ENCODE measurements around the gene ATG12. TPM values are rescaled to one million over a fixed set of nuclear protein-coding genes. Genes with fewer than 3 reads are reported as not detected.

Gene ATG12
- total RNA-seq, 4 donors from 2014 or later = 37.1 to 46.1 (median 41.8) TPM

DNA sequence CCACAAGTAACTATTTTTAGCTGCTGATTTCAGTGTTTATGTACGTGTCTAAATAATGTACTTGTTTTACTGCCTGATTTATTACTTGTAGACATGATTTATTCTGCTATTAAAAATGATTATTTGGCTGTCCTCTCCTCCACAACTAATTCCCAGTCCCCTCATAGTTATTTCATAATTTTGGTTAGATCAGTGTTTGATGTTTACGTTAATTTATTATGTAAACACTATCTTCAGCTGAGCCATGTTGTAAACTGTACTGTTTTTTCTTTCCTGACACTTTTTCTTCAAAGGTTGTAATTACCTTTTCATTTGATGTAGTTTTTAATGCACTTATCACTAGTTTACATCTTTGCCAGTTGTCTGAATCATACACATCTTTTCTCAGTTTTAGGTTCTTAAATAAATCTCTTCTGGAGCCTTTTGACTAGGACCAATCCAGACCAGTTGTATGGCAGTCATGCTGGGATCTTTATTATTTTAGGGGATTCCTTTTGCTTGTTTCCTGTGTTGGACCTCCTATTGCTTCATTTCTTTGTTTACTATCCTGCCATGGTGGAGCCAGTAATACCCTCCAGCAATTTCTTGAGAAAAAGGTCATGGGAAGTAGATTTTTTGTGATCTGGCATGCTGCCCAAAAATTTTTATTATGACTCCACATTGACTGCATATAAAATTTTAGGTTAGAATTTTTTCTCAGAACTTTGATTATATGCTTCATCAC is 16.4 kb upstream of the ATG12 start:
- peaks cover 0 to 24% (median 0%) of the 10 kb centered on the region in 4 donors for H3K4me1 ChIP-seq
- H3K27me3 ChIP-seq = no peaks in the 10 kb centered on the region
- no peak overlapping the region for H3K4me3 ChIP-seq
- TF ChIP-seq, protein P1, sequence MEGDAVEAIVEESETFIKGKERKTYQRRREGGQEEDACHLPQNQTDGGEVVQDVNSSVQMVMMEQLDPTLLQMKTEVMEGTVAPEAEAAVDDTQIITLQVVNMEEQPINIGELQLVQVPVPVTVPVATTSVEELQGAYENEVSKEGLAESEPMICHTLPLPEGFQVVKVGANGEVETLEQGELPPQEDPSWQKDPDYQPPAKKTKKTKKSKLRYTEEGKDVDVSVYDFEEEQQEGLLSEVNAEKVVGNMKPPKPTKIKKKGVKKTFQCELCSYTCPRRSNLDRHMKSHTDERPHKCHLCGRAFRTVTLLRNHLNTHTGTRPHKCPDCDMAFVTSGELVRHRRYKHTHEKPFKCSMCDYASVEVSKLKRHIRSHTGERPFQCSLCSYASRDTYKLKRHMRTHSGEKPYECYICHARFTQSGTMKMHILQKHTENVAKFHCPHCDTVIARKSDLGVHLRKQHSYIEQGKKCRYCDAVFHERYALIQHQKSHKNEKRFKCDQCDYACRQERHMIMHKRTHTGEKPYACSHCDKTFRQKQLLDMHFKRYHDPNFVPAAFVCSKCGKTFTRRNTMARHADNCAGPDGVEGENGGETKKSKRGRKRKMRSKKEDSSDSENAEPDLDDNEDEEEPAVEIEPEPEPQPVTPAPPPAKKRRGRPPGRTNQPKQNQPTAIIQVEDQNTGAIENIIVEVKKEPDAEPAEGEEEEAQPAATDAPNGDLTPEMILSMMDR (IDR thresholded peaks at IDR 0.05) = no peak
- TF ChIP-seq POLR2A (IDR thresholded peaks at IDR 0.05) = no peak
- H3K36me3 ChIP-seq = no peaks in the 10 kb centered on the region
- H3K27ac ChIP-seq = peak overlapping the region in 1 of 4 donors; percentile 29
- no peak for DNase-seq
- no peaks in the 10 kb centered on the region for H3K9me3 ChIP-seq

DNA sequence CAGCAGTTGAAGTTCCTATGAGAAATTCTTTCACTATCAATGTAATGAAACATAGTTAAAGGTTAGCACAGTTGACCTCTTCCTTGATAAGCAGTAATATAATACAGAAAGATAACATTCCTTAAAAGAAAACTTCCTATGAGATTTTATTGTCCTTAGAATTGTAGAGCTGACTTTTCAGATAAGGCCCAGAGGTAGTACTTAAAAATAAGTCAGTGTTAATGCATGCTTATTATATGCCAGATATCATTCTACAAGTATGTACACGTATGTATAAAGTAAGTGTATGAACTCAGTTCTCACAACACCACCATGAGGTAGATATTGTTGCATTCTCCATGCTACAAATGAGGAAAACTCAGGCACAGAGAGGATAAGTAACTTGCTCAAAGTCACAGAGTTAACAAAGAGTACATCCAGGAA is 15.7 kb upstream of the ATG12 start:
- H3K4me1 ChIP-seq = peaks cover 0 to 24% (median 0%) of the 10 kb centered on the region in 4 donors
- TF ChIP-seq, protein P1 (IDR thresholded peaks at IDR 0.05) = peak in 1 of 6 experiments; percentile 10
- TF ChIP-seq POLR2A (IDR thresholded peaks at IDR 0.05) = no peak
- no peak overlapping the region for H3K4me3 ChIP-seq
- no peak for DNase-seq
- H3K27me3 ChIP-seq = no peaks in the 10 kb centered on the region
- no peaks in the 10 kb centered on the region for H3K9me3 ChIP-seq
- no peaks in the 10 kb centered on the region for H3K36me3 ChIP-seq
- peak overlapping the region in 1 of 4 donors; percentile 29 for H3K27ac ChIP-seq

DNA sequence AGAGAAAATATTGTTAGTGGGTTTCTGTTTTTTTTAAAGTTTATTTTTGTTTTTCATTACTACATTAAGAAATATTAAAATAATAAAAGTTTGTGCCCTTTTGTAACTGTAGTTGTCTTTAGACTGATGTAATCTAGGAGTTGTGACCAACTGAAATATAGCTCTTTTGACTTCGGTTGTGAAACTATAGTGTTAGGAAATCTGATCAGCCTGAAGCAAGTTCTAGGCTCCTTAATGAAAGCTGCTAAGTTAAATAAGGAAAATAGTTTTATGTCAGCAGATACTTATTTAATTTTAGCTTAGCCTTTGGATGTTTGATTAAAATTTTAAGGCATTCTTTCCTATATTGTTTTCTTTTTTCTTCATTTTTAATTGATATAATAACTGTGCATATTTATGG is 14.6 kb upstream of the ATG12 start:
- Histone ChIP-seq H3K9me3 (no peaks in the 10 kb centered on the region), H3K27ac (no peak overlapping the region), H3K4me3 (no peak overlapping the region), H3K36me3 (no peaks in the 10 kb centered on the region), H3K4me1 (peaks cover 0 to 32% (median 0%) of the 10 kb centered on the region in 4 donors), H3K27me3 (no peaks in the 10 kb centered on the region)
- no peak for TF ChIP-seq POLR2A (IDR thresholded peaks at IDR 0.05)
- TF ChIP-seq, protein P1 (IDR thresholded peaks at IDR 0.05) = no peak
- DNase-seq = no peak

DNA sequence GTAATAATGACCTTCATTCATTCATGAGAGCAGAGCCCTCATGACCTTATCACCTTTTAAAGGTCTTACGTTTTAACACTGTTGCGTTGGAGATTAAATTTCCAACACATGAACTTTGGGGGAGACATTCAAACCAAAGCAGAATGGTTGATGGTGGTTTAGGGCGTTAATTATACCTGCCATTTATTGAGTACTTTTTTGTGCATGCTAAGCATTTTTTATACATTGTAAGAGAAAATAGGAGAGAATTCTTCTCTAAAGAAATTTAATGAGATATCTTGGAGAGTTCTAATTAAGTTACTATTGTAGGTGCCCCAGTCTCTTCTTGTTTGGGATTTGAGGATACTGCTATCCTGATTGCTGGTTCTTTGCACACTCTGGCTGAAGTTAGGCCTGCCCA is 12.8 kb upstream of the ATG12 start:
- TF ChIP-seq POLR2A (IDR thresholded peaks at IDR 0.05) = no peak
- TF ChIP-seq, protein P1 (IDR thresholded peaks at IDR 0.05) = no peak
- H3K27ac ChIP-seq = no peak overlapping the region
- no peaks in the 10 kb centered on the region for H3K36me3 ChIP-seq
- DNase-seq = no peak
- no peaks in the 10 kb centered on the region for H3K9me3 ChIP-seq
- no peaks in the 10 kb centered on the region for H3K27me3 ChIP-seq
- no peak overlapping the region for H3K4me3 ChIP-seq
- H3K4me1 ChIP-seq = peaks cover 0 to 37% (median 1%) of the 10 kb centered on the region in 4 donors

DNA sequence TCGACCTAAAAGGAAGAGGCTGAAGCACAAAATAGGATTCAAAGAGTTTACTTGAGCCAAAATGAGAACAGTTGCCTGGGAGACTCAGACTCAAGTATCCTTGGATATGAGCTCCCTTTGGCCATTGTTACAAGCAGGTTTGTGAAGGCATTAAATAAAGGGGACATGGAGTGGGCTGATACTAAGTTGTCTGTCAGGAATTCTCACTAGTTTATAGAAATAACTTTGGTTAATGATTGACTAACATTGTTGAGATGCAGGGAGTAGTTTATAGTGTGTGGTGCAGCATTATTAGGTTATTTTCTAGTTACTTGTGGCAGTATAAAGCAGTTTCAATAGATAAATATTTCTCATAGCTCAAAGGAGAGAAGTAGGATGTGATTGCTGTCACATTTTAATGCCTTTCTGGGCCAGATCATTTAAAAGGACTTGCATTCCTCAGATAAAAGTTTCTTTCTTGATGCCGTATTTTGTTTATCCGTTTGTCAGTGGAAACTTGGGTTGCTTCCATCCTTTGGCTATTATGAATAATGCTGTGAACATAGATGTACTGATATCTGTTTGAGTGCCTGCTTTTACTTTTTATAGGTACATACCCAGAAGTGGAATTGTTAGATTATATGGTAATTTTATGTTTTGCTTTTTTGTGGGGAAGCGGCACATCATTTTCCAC is 9.5 kb upstream of the ATG12 start:
- H3K4me1 ChIP-seq = peaks cover 0 to 21% (median 1%) of the 10 kb centered on the region in 4 donors
- TF ChIP-seq POLR2A (IDR thresholded peaks at IDR 0.05) = no peak
- TF ChIP-seq, protein P1 (IDR thresholded peaks at IDR 0.05) = no peak
- no peaks in the 10 kb centered on the region for H3K36me3 ChIP-seq
- no peaks in the 10 kb centered on the region for H3K9me3 ChIP-seq
- H3K27me3 ChIP-seq = no peaks in the 10 kb centered on the region
- no peak overlapping the region for H3K27ac ChIP-seq
- no peak for DNase-seq
- no peak overlapping the region for H3K4me3 ChIP-seq

Measured in Peyer's patch (tissue), 4 donors.